ENCODE data around the gene TRPM5.

The TRPM5 gene

DNA sequence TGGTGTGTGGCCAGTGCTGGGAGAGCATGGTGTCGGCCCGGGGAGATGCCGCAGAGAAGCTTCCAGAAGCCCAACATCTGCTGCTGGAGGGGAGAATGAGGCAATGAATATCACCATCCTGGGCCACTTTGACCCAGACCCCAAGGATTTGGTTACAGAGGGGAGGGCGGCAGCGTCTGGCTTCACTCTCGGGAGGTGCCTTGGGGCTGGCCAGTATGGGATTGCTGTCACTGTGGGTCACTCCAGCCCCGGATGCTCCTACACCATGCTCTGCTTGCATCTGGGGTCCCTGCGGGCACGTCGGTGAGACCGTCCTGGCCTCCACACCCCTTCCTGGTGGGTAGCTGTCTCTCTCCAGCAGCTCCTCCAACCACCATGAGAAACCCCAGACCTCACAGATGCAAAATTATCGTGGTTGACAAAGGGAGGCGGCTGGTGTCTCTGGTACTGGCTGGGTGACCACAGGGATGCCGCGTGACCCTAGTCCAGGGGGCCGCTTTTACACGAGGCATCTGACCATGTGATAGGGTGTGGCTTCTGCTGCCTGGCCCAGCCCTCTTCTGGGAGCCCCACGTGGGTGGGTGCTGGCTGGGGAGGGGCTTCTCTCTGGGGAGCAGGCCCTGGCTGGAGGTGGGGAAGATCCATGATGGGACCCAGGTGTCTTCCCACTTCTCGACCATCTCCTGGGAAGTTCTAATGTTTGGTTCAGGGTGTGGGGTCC is 6.2 kb upstream of the TRPM5 start:
- Histone ChIP-seq H3K4me1 (ENCODE audit: low read depth, poor library complexity, severe bottlenecking) (peaks cover 19% of the 10 kb centered on the region), H3K79me2 (ENCODE audit: insufficient read depth, low read depth) (peaks cover 5% of the 10 kb centered on the region; the same call in 1 of the 2 replicates), H3K9ac (no peak overlapping the region), H3K27ac (no peak overlapping the region), H2AFZ (ENCODE audit: low read depth) (no peak overlapping the region), H3K4me3 (IDR thresholded peaks at IDR 0.05; ENCODE audit: insufficient read depth, low read depth, low read length) (no peak overlapping the region), H3K36me3 (ENCODE audit: insufficient read depth) (no peaks in the 10 kb centered on the region), H3K27me3 (ENCODE audit: insufficient read depth, low read depth) (no peaks in the 10 kb centered on the region), H4K20me1 (ENCODE audit: insufficient read depth) (no peaks in the 10 kb centered on the region), H3K4me2 (no peak overlapping the region)
- TF ChIP-seq, protein P1, sequence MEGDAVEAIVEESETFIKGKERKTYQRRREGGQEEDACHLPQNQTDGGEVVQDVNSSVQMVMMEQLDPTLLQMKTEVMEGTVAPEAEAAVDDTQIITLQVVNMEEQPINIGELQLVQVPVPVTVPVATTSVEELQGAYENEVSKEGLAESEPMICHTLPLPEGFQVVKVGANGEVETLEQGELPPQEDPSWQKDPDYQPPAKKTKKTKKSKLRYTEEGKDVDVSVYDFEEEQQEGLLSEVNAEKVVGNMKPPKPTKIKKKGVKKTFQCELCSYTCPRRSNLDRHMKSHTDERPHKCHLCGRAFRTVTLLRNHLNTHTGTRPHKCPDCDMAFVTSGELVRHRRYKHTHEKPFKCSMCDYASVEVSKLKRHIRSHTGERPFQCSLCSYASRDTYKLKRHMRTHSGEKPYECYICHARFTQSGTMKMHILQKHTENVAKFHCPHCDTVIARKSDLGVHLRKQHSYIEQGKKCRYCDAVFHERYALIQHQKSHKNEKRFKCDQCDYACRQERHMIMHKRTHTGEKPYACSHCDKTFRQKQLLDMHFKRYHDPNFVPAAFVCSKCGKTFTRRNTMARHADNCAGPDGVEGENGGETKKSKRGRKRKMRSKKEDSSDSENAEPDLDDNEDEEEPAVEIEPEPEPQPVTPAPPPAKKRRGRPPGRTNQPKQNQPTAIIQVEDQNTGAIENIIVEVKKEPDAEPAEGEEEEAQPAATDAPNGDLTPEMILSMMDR (conservative IDR thresholded peaks at IDR 0.05; ENCODE audit: low read depth, low read length), result no peak

- Histone ChIP-seq H3K9ac (no peak overlapping the region), H3K4me3 (IDR thresholded peaks at IDR 0.05; ENCODE audit: insufficient read depth, low read depth, low read length) (no peak overlapping the region), H3K27me3 (ENCODE audit: insufficient read depth, low read depth) (no peaks in the 10 kb centered on the region), H3K79me2 (ENCODE audit: insufficient read depth, low read depth) (peaks cover 5% of the 10 kb centered on the region; the same call in 1 of the 2 replicates), H3K36me3 (ENCODE audit: insufficient read depth) (no peaks in the 10 kb centered on the region), H3K4me2 (no peak overlapping the region), H3K27ac (no peak overlapping the region), H4K20me1 (ENCODE audit: insufficient read depth) (no peaks in the 10 kb centered on the region), H3K4me1 (ENCODE audit: low read depth, poor library complexity, severe bottlenecking) (peaks cover 19% of the 10 kb centered on the region), H2AFZ (ENCODE audit: low read depth) (no peak overlapping the region)
- TF ChIP-seq, protein P1 (conservative IDR thresholded peaks at IDR 0.05; ENCODE audit: low read depth, low read length), result no peak
These were observed 5.4 kb upstream of the TRPM5 start for GRCh38 chr11:2449548-2450320.

- Histone ChIP-seq H3K4me1 (ENCODE audit: low read depth, poor library complexity, severe bottlenecking) (peaks cover 23% of the 10 kb centered on the region), H3K27me3 (ENCODE audit: insufficient read depth, low read depth) (no peaks in the 10 kb centered on the region), H3K9ac (no peak overlapping the region), H3K4me3 (IDR thresholded peaks at IDR 0.05; ENCODE audit: insufficient read depth, low read depth, low read length) (no peak overlapping the region), H3K36me3 (ENCODE audit: insufficient read depth) (no peaks in the 10 kb centered on the region), H3K27ac (no peak overlapping the region), H4K20me1 (ENCODE audit: insufficient read depth) (no peaks in the 10 kb centered on the region), H3K4me2 (no peak overlapping the region), H2AFZ (ENCODE audit: low read depth) (no peak overlapping the region), H3K79me2 (ENCODE audit: insufficient read depth, low read depth) (peaks cover 5% of the 10 kb centered on the region; the same call in 1 of the 2 replicates)
- TF ChIP-seq, protein P1 (conservative IDR thresholded peaks at IDR 0.05; ENCODE audit: low read depth, low read length), result no peak
These were observed 4.6 kb upstream of the TRPM5 start for GRCh38 chr11:2448661-2449547.

GRCh38 chr11:2447951-2448650 is 3.8 kb upstream of the TRPM5 start:
- no peak overlapping the region for H3K9ac ChIP-seq
- H3K27ac ChIP-seq, result no peak overlapping the region
- H3K27me3 ChIP-seq (ENCODE audit: insufficient read depth, low read depth), result no peaks in the 10 kb centered on the region
- no peak overlapping the region for H3K4me3 ChIP-seq (IDR thresholded peaks at IDR 0.05; ENCODE audit: insufficient read depth, low read depth, low read length)
- TF ChIP-seq, protein P1 (conservative IDR thresholded peaks at IDR 0.05; ENCODE audit: low read depth, low read length), result no peak
- H2AFZ ChIP-seq (ENCODE audit: low read depth), result no peak overlapping the region
- H3K36me3 ChIP-seq (ENCODE audit: insufficient read depth), result no peaks in the 10 kb centered on the region
- no peak overlapping the region for H3K4me2 ChIP-seq
- peaks cover 5% of the 10 kb centered on the region; the same call in 1 of the 2 replicates for H3K79me2 ChIP-seq (ENCODE audit: insufficient read depth, low read depth)
- peaks cover 31% of the 10 kb centered on the region for H3K4me1 ChIP-seq (ENCODE audit: low read depth, poor library complexity, severe bottlenecking)
- H4K20me1 ChIP-seq (ENCODE audit: insufficient read depth), result no peaks in the 10 kb centered on the region
